Measurements from ENCODE around the gene NAA50.

DNA sequence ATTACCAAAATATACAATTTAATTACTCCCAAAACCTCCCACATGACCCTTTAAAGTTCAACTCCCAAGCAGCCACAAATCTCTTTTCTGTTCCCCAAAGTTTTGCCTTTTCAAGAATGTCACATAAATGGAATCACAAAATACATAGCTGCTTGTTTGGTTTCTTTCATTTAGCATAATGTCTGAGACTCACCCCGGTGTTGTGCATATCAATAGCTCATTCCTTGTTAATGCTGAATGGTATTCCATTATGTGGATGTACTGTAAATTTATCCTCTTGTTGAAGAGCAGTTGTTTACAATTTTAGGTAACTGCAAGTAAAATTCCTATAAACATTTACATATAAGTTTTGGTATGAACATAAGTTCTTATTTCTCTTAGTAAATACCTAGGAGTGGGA, 15.5 kb downstream of the NAA50 start:
- TF ChIP-seq, protein P1, sequence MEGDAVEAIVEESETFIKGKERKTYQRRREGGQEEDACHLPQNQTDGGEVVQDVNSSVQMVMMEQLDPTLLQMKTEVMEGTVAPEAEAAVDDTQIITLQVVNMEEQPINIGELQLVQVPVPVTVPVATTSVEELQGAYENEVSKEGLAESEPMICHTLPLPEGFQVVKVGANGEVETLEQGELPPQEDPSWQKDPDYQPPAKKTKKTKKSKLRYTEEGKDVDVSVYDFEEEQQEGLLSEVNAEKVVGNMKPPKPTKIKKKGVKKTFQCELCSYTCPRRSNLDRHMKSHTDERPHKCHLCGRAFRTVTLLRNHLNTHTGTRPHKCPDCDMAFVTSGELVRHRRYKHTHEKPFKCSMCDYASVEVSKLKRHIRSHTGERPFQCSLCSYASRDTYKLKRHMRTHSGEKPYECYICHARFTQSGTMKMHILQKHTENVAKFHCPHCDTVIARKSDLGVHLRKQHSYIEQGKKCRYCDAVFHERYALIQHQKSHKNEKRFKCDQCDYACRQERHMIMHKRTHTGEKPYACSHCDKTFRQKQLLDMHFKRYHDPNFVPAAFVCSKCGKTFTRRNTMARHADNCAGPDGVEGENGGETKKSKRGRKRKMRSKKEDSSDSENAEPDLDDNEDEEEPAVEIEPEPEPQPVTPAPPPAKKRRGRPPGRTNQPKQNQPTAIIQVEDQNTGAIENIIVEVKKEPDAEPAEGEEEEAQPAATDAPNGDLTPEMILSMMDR (conservative IDR thresholded peaks at IDR 0.05) = no peak
- no peak for TF ChIP-seq ZFX (IDR thresholded peaks at IDR 0.05)

Data from C4-2B (cell line).